Stimulated activated CD8-positive, alpha-beta memory T cell treated with anti-CD3 and anti-CD28 coated beads, Interleukin-12 subunit alpha, Interleukin-12 subunit beta, amount 100 ng/mL, for 24 hours (primary cell): Measurements from ENCODE around the gene SLC4A1AP.

Experiments
- DNase-seq: peaks from one replicate; pipeline ENCODE4 v3.0.0-alpha.2; 2020; ENCODE audit errors: extremely low read depth

The SLC4A1AP gene

DNA sequence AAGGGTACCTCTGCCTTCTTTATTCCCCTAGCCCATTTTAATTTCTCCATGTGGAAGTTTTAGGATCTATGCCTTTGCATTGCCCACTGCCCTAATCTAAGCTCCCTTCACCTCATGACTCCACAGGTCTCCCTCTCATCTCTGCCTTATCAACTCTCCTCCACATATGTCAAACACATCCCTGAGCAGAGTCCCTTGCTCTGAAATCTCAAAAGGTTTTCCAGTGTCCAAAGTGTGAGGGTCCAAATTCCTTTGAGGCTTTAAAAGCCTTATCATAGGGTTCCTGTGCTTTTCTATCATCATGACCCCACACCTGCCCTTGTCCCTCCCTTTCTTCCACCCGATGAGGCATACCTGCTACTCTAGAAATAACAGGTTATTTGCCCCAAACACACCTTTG is 38.6 kb downstream of the SLC4A1AP start:
- DNase-seq = no peak

DNA sequence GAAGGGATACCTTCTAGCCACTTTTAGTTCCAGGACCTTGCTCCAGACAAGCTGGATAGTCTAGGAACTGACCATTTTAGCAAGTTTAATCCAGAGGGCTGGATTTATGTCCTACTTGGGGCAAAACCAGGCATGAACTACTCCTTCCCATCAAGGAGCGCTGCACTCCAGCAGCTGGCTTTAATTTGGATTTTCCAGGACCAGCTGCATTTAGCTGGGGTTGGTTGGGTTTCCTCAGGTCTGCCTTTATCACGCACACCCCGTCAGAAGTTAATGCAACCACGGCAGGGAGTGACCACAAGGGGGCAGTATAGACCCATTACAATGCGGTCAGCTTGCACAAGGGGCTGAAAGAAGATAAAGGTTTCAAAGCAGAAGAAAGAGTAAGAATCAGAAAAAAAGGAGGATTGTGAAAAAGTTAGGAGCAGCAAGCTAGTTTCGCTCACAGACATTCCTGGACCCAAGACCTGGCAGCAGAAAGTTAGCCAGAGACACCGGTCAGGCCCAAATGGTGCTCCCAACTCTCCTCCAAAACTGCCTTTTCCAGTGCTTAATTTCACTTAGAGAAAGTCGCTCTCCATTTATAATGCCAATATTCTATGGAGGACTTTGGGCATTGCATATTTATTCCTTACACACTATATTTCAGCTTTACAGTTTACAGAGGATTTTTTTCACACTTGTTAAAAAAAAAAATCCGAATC is 40.1 kb downstream of the SLC4A1AP start:
- DNase-seq = peak; percentile 66

DNA sequence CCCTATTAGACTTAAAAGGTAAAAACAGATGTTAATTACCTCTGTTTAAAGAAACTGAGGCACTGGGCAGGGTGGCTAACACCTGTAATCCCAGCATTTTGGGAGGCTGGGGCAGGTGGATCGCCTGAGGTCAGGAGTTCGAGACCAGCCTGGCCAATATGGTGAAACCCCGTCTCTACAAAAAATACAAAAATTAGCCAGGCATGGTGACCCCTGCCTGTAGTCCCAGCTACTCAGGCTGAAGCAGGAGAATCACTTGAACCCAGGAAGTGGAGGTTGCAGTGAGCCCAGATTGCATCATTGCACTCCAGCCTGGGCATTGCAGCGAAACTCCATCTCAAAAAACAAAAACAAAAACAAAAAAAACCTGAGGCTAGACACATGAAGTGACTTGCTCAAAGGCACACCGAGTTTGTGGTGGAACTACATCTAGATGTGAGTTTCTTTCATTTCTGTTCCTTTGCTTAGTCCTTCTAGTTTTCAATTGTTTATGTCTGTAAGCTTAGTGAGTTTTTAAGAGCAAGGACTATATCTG is 40.7 kb downstream of the SLC4A1AP start:
- no peak for DNase-seq

DNA sequence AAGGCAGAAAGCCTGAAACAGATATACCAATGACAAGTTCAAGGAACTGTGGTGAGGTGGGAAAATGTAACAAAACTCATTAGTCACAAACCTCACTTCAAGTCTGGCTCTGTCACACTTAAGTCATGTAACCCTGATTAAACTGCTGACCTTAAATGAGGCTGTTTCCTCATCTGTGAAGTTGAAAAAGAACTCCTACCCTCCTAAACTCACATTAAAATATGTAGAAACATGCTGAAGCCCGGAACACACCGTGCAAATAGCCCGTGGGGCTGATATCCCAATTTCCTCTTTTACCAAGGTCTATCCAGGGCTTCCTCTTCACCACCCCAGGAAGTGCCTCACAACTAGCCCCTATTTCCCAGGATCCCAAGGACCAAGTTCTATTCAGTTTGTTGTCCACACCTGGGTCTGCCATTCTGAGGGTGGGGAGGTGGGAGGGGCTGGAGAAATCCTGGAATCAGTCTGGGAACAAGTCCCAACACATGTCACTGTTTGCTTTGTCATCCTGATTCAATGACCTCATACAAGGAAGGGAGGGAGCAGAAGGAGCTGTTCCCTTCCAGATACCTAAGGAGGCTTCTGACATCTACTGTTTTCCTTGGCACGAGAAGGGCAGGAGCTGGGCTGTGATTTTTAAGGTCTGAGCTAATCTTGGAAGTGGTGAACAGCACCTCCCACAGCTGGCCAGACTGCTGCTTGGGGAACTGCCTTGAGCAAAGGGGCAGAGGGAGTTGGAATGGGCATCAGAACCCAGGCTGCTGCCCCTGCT is 42.3 kb downstream of the SLC4A1AP start:
- DNase-seq = no peak

DNA sequence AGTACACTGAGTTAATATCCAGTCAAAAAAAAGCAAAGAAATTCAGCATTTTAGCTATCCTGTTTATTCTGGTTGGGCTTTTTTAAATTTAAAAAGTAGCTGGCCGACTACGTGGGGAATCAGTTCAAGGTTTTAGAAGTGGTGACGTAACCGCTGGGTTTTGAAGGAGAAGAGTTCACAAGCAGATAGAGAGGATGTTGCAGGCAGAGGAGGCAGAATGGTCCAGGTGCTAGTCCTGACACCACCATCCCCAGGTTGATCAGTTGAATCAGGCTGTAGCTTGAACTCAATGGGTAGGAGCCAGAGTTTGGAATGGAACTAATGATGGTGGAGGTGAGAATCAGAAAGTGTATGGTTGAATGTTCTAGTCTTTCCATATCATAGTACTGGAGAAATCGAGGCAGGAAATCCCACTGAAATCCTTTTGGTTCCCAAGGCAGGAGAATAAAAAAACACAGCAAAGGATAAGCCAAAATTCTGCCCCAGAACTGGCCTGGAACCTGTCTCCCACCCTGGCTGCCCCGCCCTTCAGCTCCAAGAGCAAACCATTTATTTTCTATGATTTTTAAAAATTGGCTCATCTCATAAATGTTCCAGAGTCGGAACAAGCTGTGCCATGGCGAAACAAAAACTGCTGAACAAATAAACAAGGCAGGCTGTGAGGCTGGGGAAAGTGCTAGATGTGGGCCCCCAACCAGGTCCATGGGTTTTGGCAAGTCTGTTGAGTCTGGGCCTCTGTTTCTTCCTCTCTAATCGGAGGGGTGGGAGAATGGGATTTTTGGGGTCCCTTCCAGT is 44.0 kb downstream of the SLC4A1AP start:
- DNase-seq = no peak

DNA sequence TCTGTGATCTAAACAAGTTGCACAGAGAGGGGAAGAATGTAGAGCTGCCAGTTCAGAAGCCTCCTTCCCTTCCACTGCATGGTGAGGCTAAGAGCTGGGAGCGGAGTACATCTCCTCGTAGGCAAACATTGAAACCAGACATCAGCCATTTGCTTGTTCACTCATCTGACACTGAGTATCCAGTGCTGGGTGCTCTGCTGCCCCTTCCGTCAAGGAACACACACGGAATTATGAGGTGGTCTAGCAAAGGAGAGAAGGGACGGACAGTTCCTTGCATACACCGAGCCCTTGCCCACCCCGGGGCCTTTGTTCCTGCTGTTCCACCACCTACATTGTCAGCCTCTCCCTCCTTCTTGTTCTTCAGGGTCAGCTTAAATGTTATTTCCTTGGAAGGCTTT is 44.6 kb downstream of the SLC4A1AP start:
- no peak for DNase-seq

DNA sequence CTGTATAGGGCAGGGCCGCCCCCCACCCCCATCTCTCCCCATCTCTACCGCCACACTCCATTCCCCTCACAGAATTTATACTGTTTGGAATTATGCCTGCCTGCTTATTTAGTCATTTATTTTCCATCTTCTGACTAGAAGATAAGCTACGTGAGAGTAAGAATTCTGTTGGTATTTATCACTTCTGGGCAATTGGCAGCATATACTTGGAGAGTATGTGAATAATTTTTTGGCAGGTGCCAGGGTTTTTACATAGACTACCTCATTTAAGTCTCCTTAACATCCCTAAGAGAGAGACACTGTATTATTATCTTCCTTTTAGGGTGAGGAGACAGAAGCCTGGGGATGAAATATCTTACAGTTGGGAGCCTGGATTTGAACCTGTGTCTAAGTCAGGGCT is 45.0 kb downstream of the SLC4A1AP start:
- no peak for DNase-seq

DNA sequence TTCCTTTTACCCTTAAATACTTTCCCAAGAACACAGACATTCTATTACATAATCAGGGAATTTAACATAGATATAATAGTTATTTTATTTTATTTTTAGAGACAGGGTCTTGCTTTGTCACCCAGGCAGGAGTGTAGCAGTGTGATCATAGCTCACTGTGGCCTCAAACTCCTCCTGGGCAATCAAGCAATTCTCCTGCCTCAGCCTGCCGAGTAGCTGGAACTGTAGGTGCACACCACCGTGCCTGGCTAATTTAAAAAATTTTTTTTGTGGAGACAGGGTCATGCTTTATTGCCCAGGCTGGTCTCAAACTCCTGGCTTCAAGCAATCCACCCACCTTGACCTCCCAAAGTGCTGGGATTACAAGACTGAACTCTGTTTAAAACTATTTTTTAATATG is 45.6 kb downstream of the SLC4A1AP start:
- DNase-seq = no peak

DNA sequence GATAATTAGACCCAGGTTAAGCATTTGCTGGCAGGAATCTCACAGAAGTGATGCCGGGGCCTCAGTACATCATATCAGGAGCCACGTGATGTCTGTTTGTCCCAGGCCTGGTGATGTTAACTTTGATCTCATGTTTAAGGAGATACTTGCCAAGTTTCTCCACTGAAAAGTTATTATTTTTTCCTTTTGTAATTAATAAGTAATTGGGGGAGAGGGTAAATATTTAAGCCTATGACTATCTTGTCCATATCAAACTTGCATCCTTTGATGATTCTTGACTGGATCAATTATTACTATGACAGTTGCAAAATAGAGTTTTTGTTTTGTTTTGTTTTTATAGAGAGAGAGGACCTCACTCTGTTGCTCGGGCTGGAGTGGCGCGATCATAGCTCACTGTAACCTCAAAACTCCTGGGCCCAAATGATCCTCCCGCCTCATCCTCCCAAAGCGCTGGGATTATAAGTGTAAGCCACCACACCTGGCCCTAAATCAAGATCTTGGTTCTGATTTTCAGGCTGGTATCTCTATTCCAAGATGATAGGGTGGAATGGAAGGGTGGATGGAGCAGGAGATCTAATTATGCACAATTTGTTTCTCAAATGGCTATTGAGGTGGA is 46.4 kb downstream of the SLC4A1AP start:
- DNase-seq = no peak

DNA sequence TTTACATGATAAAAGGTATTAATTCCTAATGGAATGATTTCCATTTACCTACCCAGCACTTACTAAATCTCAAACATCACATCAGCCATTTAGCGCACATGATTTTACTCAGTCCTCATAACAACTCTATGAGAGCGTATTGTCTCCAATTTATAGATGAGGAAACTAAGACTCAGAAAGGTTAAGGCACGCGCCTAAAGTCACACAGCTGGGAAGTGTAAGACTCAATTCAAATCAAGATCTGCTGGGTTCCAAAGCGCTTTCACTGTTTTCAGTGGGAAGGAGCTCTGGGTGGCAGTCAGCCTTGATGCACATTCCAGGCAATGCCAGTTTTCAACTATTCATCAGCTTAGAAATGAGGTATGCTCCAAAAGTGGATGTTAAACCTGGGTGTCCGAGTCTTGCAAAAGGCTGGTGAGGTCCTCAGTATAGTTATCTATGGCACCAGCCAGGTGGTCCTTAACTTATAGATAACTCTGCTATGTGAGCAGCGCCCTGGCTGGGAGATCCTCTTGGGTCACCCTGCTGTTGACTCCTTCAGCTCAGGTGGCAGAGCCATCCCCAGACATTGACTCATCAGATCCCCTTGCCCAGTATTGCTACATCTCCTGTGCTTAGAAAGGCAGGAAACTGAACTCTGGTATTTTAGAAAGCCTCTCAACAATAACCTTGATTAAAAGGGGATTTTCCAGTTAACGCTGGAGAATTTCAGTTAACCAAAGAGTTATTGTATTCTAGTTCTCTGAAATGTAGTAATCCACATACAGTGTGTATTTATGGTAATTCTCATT is 47.1 kb downstream of the SLC4A1AP start:
- no peak for DNase-seq

DNA sequence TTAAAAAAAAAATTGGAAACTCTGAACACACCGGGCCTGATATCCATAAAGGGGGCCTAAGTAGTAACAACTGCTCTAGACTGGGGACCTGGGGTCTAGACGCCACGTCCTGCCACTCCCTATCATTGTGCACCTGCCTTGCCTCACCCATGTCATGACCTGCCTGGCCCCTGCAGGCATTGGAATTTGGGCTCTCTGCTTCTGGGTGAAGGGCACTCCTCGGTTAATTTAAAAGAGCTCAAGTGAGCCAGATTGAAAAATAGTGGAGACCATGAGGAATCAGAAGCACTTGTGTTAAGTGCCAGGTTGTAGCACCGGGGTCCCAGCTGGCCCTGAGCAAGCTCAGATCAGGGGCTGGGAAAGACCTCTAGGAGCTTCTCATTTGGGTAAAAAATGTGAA is 48.1 kb downstream of the SLC4A1AP start:
- no peak for DNase-seq

DNA sequence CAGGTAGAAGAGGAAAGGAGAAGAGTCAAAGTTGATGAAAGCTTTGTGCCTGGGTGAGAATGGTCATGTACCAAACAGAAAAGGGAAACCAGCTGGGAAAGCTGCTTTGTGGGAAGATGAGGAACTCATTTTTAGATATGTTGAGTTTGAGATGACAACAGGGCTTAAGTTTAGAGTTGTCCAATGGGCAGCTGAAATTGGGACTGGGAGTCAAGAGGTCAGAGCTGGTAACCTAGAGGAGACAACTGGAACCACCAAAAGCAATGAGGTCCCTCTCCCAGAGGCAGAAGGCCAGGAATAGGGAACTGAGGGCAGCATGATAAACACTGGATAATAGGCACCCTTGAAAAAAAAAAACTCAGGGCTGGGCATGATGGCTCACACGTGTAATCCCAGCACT is 48.8 kb downstream of the SLC4A1AP start:
- DNase-seq = no peak

DNA sequence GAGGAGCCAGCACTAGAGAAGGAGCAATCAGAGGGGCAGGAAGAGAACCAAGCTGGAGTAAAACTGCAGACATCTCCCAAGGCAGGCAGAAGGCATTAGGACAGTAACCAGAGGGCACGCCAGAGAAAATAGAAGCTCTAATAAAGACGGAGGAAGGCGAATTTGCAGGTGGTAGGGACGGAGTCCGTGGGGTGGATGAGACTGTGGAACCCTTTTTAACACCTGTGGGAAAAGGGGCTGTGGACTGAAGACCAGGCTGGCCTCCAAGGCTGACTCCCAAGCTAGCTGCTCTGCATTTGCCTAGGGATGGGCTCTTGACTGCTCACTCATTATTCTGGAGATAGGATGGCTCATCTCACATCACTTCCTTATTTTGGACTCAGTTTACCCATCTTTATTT is 49.5 kb downstream of the SLC4A1AP start:
- no peak for DNase-seq

DNA sequence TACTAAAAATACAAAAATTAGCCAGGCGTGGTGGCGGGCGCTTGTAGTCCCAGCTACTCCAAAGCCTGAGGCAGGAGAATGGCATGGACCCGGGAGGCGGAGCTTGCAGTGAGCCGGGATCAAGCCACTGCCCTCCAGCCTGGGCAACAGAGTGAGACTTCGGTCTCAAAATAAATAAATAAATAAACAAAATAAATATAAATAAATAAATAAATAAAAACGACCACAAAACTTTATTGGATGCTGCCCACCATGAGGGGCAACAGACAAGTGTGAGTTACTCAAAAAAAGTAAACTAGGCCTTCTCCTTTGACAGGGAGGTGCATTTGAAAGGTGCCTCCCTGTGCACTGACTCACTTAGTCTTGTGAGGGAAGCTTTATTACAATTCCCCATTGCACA is 50.4 kb downstream of the SLC4A1AP start:
- DNase-seq = no peak

DNA sequence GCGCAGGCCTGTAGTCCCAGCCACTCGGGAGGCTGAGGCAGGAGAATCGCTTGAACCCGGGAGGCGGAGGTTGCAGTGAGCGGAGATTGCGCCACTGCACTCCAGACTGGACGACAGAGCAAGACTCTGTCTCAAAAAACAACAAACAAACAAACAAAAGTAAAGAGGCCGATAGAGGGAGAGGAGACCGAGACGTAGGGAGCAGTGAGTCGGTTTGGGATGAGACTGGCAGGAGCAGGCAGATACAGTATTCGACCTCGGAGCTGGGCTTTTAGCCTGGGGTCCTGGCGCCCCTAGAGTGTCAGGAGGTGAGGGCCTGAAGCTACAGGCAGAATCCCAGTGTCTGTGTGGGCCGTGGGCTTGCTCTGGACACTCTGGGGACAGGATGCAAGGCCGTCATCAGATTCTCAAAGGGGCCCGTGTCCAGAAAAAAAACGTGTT is 51.2 kb downstream of the SLC4A1AP start:
- no peak for DNase-seq

DNA sequence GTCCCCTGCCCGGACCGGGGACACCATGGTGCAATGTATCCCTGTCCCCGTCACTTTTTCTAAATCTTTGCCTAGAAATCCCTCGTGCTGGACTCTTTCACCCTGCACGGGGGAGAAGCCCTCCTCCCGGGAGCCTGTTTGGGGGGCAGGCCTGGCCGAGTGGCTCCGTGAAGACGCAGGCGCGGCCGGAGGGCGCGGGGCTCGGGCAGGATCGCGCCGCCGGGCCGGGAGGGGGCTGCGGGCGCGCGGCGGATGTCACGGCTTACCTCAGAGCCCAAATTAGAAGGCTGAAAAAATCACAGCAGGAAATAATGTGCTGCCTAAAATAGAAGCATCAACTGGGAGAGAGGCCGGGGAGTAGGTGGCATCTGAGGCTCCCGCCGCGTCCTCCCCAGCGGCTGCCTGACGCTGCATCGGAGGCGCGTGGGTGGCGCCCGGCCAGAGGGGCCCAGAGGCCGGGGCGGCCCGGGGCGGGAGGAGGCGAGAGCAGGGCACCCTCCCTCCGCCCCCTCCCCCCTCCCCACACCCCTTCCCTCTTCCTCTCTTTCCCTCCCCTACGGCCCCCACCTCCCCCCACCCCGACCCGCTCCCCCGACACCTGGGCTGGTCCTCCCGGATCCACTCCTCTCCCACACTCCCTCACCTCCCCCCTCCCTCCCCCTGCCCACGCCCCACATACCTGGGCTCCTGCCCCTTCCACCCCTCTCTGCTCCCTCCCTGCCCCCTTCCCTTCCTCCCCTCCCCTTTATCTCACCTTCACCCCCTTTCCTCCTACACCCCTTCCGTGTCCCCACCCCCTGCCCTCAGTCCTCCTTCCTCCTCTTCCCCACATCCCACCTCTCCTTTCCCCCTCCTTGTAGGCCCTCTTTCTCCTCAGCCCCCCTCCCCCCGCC is 51.9 kb downstream of the SLC4A1AP start:
- no peak for DNase-seq

DNA sequence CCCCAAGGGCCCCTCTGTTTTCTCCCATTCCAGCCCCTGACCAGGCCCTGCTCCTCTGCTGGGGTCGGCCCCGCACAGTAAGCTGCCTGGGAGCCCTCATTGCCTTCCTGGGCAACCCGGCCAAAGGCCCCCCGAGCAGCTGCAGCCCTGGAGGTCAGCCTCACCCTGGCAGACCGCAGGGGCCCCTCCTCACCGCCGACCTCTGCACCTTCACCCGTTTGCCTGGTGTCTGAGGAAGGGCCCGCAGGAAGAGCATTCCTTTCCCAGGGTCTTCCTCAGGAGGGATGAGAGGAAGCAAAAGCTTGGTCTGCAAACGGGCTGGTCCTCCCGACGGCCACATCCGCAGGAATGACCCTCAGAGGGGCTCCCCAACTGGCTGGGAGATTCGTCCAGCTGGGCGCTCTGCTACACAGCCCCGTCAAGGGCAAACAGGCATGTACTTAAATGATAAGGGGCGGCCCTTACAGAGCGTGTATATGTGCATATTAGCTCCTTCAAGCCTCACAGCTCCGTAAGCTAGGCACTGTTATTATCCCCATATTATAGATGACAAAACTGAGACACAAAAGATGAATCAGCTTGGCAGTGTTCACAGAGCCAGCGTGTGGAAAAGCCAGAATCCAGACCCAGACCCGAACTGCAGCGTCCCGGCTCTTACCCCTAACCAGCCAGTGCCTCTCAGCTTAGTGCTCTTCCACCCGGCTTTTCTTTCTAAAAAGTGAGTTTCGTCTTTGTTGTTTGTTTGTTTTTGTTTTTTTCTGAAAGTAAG is 52.8 kb downstream of the SLC4A1AP start:
- DNase-seq = no peak

DNA sequence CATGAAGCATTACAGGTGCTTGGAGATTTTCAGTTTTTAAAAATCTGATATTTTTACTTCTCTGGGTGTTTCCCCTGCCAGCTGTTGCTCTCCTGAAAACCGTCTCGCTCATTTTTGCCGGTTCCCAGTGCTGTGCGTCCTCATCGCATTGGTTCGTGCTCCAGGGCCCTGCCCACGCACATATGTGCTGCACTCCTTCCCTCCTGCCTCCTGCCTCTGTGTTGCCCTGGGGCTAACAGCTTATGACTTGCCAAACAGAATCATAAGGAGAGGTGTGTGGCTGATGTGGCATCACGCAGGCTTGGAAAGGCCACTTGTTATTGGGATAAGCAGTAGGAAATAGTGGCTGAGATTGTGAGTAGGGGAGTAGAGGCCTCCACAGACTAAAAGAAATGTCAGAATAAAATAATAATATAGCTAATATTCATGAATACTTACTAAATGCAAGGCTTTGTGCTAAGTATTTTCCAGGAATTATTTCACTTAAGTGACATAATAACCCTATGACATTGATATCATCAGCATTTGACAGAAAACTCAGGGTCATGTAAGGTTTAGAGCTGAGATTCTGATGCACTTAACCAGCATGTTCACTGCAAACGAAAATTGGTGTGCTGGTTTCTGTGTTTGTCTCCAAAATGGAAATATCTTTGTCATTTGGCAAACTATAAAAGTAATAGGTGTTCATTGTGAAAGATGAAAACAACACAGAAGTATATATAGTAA is 53.5 kb downstream of the SLC4A1AP start:
- no peak for DNase-seq
